Endothelial cell of umbilical vein (primary cell): ENCODE results near the gene SAA4. TPM values are rescaled to one million over a fixed set of nuclear protein-coding genes. Genes with fewer than 3 reads are reported as not detected.

Experiments
- BruUV-seq: library from RNA; stranded (reverse); fragments of 400-500 nt; replicated peaks from 2 replicates; lab custom pipeline; 2021; lab: Mats Ljungman, UMichigan
- CTCF ChIA-PET: fragments of 300-600, 350-600 bp; sonication (Branson Sonifier 250); formaldehyde crosslinking; loops from one replicate; lab custom pipeline; 2021; ENCODE audit warnings: antibody characterized with exemption, inconsistent platforms; lab: Charles Lee
- POLR2A ChIA-PET: fragments of 300-600, 350-600 bp; sonication (Branson Sonifier 250); formaldehyde crosslinking; loops from one replicate; lab custom pipeline; 2021; ENCODE audit warnings: antibody characterized with exemption, inconsistent platforms; lab: Charles Lee
- DNase-seq: peaks from one replicate; pipeline ENCODE4 v3.0.0-alpha.2; 2011; ENCODE audit warnings: low read depth, low spot score
- FAIRE-seq: peaks from 2 replicates; lab custom pipeline; 2011; peaks lifted over from hg19 to GRCh38; lab: Jason Lieb, UNC
- H2AFZ ChIP-seq: 2 replicates; pipeline ENCODE4 v1.6.0; 2012; ENCODE audit warnings: low read depth, low read length, control low read depth, inconsistent platforms
- H3K27ac ChIP-seq: 2 replicates; pipeline ENCODE4 v1.5.1; 2011; ENCODE audit warnings: low read depth, mild to moderate bottlenecking, control low read depth, low read length, moderate library complexity; ENCODE audit not compliant: insufficient read depth
- H3K27me3 ChIP-seq, 2 experiments: 2 replicates each; pipeline versions ENCODE4 v1.6.0 to v1.6.1; 2011; ENCODE audit warnings: low read length in 2 of 2, mixed read lengths in 1 of 2; ENCODE audit not compliant: control insufficient read depth in 2 of 2, insufficient read depth in 2 of 2
- H3K36me3 ChIP-seq, 2 experiments: 2 replicates in 1 of 2; 3 replicates in 1 of 2; pipeline ENCODE4 v1.5.1; 2011; ENCODE audit warnings: low read length in 2 of 2, mild to moderate bottlenecking in 1 of 2, moderate library complexity in 1 of 2; ENCODE audit not compliant: control insufficient read depth in 2 of 2, insufficient read depth in 2 of 2; ENCODE audit errors: extremely low read depth in 1 of 2
- H3K4me1 ChIP-seq: 3 replicates; pipeline ENCODE4 v1.5.1; 2011; ENCODE audit warnings: mild to moderate bottlenecking, low read length; ENCODE audit not compliant: control insufficient read depth, insufficient read depth; ENCODE audit errors: extremely low read depth
- H3K4me2 ChIP-seq: 2 replicates; pipeline ENCODE4 v1.6.1; 2011; ENCODE audit warnings: low read length, control low read depth, mixed read lengths; ENCODE audit not compliant: insufficient read depth
- H3K4me3 ChIP-seq, 3 experiments: fragments of 200-600 bp in 1 of 3; sonication (generic), shearing (Covaris generic) in 1 of 3; replicated peaks in 1 of 3; 2 replicates each; pipeline ENCODE4 v1.5.1; 2011 to 2016; ENCODE audit warnings: control low read depth in 3 of 3, low read length in 3 of 3, mild to moderate bottlenecking in 2 of 3, inconsistent platforms in 1 of 3, low read depth in 1 of 3, moderate library complexity in 1 of 3; ENCODE audit not compliant: insufficient read depth in 1 of 3
- H3K79me2 ChIP-seq: 2 replicates; pipeline ENCODE4 v1.6.0; 2012; ENCODE audit warnings: low read length, inconsistent platforms; ENCODE audit not compliant: control insufficient read depth, insufficient read depth
- H3K9ac ChIP-seq: replicated peaks from 2 replicates; pipeline ENCODE3; 2011; ENCODE audit warnings: low read length, control low read depth; ENCODE audit not compliant: insufficient read depth; ENCODE audit errors: extremely low read depth
- H3K9me1 ChIP-seq: replicated peaks from 3 replicates; pipeline ENCODE4 v1.6.0; 2011; ENCODE audit warnings: mild to moderate bottlenecking, low read length; ENCODE audit not compliant: control insufficient read depth, insufficient read depth; ENCODE audit errors: extremely low read depth
- H3K9me3 ChIP-seq: replicated peaks from 2 replicates; pipeline ENCODE4 v1.5.1; 2012; ENCODE audit warnings: low read length, inconsistent platforms; ENCODE audit not compliant: control insufficient read depth, insufficient read depth
- H4K20me1 ChIP-seq: replicated peaks from 2 replicates; pipeline ENCODE3; 2011; ENCODE audit warnings: mild to moderate bottlenecking, low read length; ENCODE audit not compliant: control insufficient read depth, insufficient read depth; ENCODE audit errors: extremely low read depth
- EZH2 ChIP-seq: IDR thresholded peaks from 2 replicates; pipeline ENCODE4 v1.6.1; 2012; ENCODE audit warnings: borderline replicate concordance, low read depth, mild to moderate bottlenecking, moderate library complexity, low read length, inconsistent platforms; ENCODE audit not compliant: severe bottlenecking
- FOS ChIP-seq: IDR thresholded peaks from 2 replicates; pipeline ENCODE4 v1.6.1; 2011; ENCODE audit warnings: mild to moderate bottlenecking, low read length, moderate library complexity, borderline replicate concordance; ENCODE audit not compliant: insufficient read depth
- GATA2 ChIP-seq: IDR thresholded peaks from 2 replicates; pipeline ENCODE4 v1.7.0; 2011; ENCODE audit warnings: low read depth, mild to moderate bottlenecking, moderate library complexity, mixed read lengths, low read length; ENCODE audit not compliant: insufficient read length, insufficient read depth
- JUN ChIP-seq: IDR thresholded peaks from 2 replicates; pipeline ENCODE4 v1.6.1; 2011; ENCODE audit warnings: borderline replicate concordance, low read depth; ENCODE audit not compliant: insufficient read length, insufficient read depth
- MAX ChIP-seq: IDR thresholded peaks from 2 replicates; pipeline ENCODE4 v1.6.1; 2011; ENCODE audit not compliant: insufficient read depth, insufficient read length
- MYC ChIP-seq: IDR thresholded peaks from one replicate; pipeline ENCODE4 v1.6.1; 2011; ENCODE audit warnings: mild to moderate bottlenecking, low read depth, low read length
- POLR2A ChIP-seq: IDR thresholded peaks from 2 replicates; pipeline ENCODE4 v1.6.1; 2012; ENCODE audit warnings: low read depth, mild to moderate bottlenecking, control low read depth, low read length
- POLR2AphosphoS5 ChIP-seq: IDR thresholded peaks from 2 replicates; pipeline ENCODE4 v1.6.1; 2012; ENCODE audit warnings: low read depth, mild to moderate bottlenecking, control low read depth, low read length, moderate library complexity; ENCODE audit not compliant: insufficient read depth
- dilution Hi-C: fragments of 300-500 bp; cut with MboI; formaldehyde crosslinking; loops from one replicate; pipeline ENCODE4 v1.15.0; 2019; ENCODE audit warnings: low sequenced_read_pairs; ENCODE audit not compliant: extremely low pct_ligation_motif_present
- intact Hi-C: fragments of 100-400 bp; cut with micrococcal nuclease; formaldehyde crosslinking; loops from one replicate; pipeline ENCODE4 v1.10.0; 2022
- polyA plus RNA-seq, 4 experiments: library from polyadenylated mRNA; depleted of rRNA in 3 of 4; stranded (reverse) in 3 of 4; unstranded in 1 of 4; fragments of >200 nt; gene quantifications; 2 replicates each; pipeline versions ENCODE4 v1.2.1 to v1.2.3, GENCODE V29; 2011 to 2012; ENCODE audit warnings: missing spikeins in 1 of 4
- total RNA-seq: library from RNA; stranded (reverse); gene quantifications from 2 replicates; pipeline ENCODE4 v1.2.3, GENCODE V29; 2021

Gene SAA4
- total and polyA plus RNA-seq, 2 donors (not counting 3 experiments of a cell fraction or from before 2014, with no cell fraction given) = not detected

GRCh38 chr11:18254781-18255361 lies 18.3 kb upstream of the SAA4 start:
- Histone ChIP-seq H3K27me3 (no peaks in the 10 kb centered on the region), H2AFZ (no peak overlapping the region), H3K4me1 (no peaks in the 10 kb centered on the region), H3K4me2 (no peak overlapping the region), H3K36me3 (no peaks in the 10 kb centered on the region), H3K4me3 (no peak overlapping the region), H3K9me3 (no peaks in the 10 kb centered on the region), H4K20me1 (no peaks in the 10 kb centered on the region), H3K9ac (no peak overlapping the region), H3K79me2 (no peaks in the 10 kb centered on the region), H3K27ac (no peak overlapping the region), H3K9me1 (no peaks in the 10 kb centered on the region)
- intact Hi-C loops (no loop called here), dilution Hi-C loops (no loop called here)
- ChIA-PET CTCF (no interaction called here), POLR2A (no interaction called here)
- FAIRE-seq (no peak), DNase-seq (no peak)
- BruUV-seq = no TSS peak
- no peak for TF ChIP-seq GATA2
- no peak for TF ChIP-seq POLR2AphosphoS5
- TF ChIP-seq JUN = no peak
- TF ChIP-seq FOS = no peak

- H3K27me3 ChIP-seq = no peaks in the 10 kb centered on the region
- FAIRE-seq = no peak
- intact Hi-C loops = no loop called here
Measured at GRCh38 chr11:18253778-18254338, 17.3 kb upstream of the SAA4 start.

More at GRCh38 chr11:18253778-18254338, 17.3 kb upstream of the SAA4 start:
- Histone ChIP-seq H4K20me1 (no peaks in the 10 kb centered on the region), H3K9me3 (no peaks in the 10 kb centered on the region), H3K79me2 (no peaks in the 10 kb centered on the region), H3K9me1 (no peaks in the 10 kb centered on the region), H3K4me3 (no peak overlapping the region), H3K4me1 (no peaks in the 10 kb centered on the region), H3K4me2 (no peak overlapping the region), H3K9ac (no peak overlapping the region), H2AFZ (no peak overlapping the region), H3K36me3 (no peaks in the 10 kb centered on the region), H3K27ac (no peak overlapping the region)
- CTCF ChIA-PET = interaction anchor here (1.8 kb wide), 1 partner anchor 10 kb away, joined by 15 read pairs; no protein-coding TSS in a partner anchor
- BruUV-seq = no TSS peak
- TF ChIP-seq MAX = no peak
- TF ChIP-seq MYC = no peak
- no peak for TF ChIP-seq POLR2A
- no peak for TF ChIP-seq JUN
- no peak for TF ChIP-seq GATA2
- TF ChIP-seq POLR2AphosphoS5 = no peak
- TF ChIP-seq FOS = no peak
- TF ChIP-seq EZH2 = no peak
- no peak for DNase-seq
- POLR2A ChIA-PET = no interaction called here
- dilution Hi-C loops = no loop called here
